Activated CD4-positive, CD25-positive, alpha-beta regulatory T cell treated with anti-CD3 and anti-CD28 coated beads, Interleukin-2, amount 50 U/mL, for 24 hours (primary cell): ENCODE data around the gene C2CD4C.
A peak's percentile ranks its signal among the peaks of the same experiment; 100 is the strongest.
"Not testable (repeated sequence)": the region's sequence is repeated elsewhere in the genome, so short reads cannot be mapped to it uniquely, and the experiment has no call there.

ENCODE experiments used
- ATAC-seq, 2 donors: fragments of 150-1000 bp; cut with Tn5 transposase; one replicate each; pipeline ENCODE4 v1.10.0; 2021; ENCODE audit warnings: mild to moderate bottlenecking in 1 of 2, moderate library complexity in 1 of 2

The C2CD4C gene

GRCh38 chr19:397941-398706, 10.8 kb downstream of the C2CD4C start:
- no peak for ATAC-seq

- no peak for ATAC-seq
These were observed 11.6 kb downstream of the C2CD4C start for GRCh38 chr19:397321-397720.

DNA sequence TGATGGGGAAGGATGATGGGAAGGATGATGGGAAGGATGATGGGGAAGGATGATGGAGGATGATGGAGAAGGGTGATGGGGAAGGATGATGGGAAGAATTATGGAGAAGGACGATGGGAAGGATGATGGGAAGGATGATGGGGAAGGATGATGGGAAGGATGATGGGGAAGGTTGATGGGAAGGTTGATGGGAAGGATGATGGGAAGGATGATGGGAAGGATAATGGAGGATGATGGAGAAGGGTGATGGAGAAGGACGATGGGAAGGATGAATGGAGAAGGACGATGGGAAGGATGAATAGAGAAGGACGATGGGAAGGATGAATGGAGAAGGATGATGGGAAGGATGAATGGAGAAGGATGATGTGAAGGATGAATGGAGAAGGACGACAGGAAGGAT, 13.5 kb downstream of the C2CD4C start:
- no peak for ATAC-seq

- ATAC-seq: not testable (repeated sequence)
These were observed 14.1 kb downstream of the C2CD4C start for GRCh38 chr19:394857-395256.

- not testable (repeated sequence) for ATAC-seq
These were observed 15.4 kb downstream of the C2CD4C start for GRCh38 chr19:393560-393959.

DNA sequence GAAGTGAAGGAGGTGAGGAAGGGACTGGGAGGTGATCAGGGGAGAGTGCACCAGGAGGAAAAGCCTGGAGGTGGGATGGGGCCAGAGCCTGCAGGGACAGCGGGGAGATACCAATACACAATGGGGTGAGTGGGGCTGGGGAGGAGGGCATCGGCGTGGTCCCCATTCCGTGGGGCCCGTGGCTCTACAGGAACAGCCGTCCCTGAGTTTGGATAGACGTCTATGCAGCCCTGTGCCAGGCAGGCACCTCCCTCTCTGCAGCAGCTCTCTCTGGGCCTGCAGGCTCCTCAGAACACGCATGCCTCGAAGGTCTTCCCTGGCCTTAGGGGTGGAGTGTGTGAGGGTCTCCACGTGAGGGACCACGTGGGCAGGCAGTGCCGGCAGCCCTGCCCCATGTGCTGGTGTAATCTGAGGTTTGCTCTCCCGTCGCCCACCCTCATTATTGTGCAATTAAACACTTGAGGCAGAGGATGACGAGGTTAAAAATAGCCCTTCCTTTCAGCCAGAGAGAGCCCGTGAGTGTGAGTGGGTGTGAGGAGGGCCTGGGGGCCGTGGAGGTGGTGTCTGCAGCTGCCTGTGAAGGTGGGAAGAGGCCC, 16.5 kb downstream of the C2CD4C start:
- ATAC-seq: no peak

DNA sequence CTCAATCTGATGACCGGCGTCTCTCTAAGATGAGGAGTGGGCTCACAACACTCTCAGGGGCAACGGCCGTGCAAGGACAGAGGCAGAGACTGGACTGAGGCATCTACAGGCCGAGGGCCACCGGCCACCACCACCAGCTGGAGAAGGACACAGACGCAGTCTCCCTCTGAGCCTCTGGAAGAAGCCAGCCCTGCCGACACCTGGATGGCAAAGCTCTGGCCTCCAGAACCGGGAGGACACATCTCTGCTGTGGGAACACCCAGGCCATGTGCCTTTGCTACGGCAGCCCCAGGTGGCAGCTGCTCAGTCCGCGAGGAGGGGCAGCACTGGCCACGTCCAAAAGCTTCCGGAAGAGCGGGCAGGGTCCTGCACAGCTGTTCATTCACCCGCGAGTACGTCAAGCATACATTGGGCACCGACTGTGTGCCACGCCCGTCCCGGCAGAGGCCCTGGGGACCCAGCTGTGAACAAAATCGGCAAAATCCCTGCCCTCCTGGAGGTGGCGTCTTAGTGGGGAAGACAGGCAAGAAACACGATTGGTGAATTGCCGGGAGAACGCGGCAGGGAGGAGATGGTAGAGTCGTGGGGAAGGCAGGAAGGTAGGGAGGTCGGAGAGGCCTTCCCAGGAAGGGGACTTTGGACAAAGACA, 17.1 kb downstream of the C2CD4C start:
- no peak for ATAC-seq

- peak; percentile 53 to 70 for ATAC-seq
These were observed 17.8 kb downstream of the C2CD4C start for GRCh38 chr19:391207-391557.

GRCh38 chr19:390386-391206, 18.4 kb downstream of the C2CD4C start:
- ATAC-seq: no peak

DNA sequence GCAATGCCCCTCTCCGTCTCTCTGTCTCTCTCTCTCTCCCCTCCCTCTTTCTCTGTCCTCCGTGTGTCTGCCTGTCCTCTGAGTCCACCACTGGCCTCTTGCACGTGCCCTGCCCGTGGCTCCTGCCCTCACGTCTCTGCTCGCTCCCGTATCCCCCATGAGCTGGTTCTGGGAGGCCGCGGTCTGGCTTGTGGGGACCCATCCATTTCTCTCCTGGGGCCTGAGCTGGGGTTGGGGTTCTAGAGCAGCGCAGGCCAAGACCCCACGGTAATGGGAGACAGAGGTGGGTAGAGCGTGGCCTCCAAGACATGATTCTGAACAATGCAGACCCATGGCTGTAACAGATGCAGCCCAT, 19.0 kb downstream of the C2CD4C start:
- no peak for ATAC-seq

DNA sequence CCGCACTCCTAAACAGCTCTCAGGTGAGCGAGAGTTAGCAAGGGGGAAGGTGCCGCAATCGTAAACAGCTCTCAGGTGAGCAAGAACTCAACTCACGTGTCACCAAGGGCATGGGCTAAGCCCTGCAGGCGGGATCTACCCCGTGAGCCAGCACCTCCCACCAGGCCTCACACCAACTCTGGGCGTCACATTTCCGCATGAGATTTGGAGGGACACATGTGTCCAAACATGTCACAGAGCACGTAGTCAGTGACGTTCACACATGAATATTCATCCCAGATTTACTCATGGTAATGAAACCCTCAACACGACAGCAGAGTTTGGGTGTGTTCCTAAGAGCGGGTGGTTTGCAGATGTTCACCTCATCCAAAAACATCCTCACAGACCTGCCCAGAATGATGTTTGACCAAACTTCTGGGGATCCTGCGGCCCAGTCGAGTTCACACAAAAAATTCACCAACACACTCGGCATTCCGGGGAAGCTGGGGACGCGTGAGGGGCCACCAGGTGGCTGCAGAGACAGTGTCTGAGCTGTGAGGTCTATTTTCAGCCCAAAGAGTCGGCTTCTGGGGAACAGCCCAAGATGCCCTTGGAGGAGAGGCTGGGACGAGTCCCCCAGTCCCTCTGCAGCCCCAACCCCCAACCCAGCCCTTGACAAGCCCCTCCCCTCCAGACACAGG, 19.6 kb downstream of the C2CD4C start:
- ATAC-seq: no peak

DNA sequence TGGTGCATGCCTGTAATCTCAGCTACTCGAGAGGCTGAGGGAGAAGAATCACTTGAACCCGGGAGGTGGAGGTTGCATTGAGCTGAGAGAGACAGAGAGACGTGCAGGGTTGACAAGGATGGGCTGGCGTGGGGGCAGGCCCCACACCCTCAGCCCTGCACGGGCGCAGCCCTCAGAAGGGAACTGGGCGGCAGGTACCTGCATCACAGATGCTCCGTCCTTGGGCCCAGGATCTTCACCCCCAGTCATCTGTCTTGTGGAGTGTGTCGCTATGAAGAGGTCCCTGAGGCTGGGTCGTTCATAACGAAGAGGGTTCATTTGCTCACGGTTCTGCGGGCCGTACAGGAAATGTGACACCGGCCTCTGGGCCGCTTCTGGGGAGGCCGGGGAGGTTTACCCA, 20.3 kb downstream of the C2CD4C start:
- no peak for ATAC-seq

DNA sequence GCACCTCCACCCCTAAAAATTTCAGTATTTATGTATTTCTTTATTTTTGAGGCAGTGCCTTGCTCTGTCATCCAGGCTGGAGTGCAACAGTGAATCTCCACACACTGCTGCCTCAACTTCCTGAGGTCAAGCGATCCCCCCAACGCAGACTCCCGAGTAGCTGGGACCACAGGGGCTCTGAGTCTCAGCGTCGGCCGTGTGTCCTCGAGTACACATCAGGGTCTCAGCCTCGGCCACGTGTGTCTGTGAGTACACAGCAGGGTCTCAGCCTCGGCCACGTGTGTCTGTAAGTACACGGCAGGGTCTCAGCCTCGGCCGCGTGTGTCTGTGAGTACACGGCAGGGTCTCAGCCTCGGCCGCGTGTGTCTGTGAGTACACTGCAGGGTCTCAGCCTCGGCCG, 21.2 kb downstream of the C2CD4C start:
- no peak for ATAC-seq

- ATAC-seq: not testable (repeated sequence)
These were observed 22.2 kb downstream of the C2CD4C start for GRCh38 chr19:386632-387301.

- ATAC-seq: not testable (repeated sequence)
These were observed 22.8 kb downstream of the C2CD4C start for GRCh38 chr19:386189-386588.

DNA sequence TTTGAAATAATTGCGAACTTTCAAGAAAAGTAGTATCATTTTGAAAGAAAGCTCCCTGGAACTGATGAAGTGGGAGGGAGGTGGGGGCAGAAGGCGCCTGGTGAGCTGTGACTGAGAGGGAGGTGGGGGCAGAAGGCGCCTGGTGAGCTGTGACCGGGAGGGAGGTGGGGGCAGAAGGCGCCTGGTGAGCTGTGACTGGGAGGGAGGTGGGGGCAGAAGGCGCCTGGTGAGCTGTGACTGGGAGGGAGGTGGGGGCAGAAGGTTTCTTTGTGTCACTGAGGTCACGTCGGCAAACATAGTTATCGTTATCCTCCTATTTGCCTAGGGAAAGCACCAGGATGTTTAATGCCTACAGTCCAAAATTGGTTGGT, 24.2 kb downstream of the C2CD4C start:
- no peak for ATAC-seq

DNA sequence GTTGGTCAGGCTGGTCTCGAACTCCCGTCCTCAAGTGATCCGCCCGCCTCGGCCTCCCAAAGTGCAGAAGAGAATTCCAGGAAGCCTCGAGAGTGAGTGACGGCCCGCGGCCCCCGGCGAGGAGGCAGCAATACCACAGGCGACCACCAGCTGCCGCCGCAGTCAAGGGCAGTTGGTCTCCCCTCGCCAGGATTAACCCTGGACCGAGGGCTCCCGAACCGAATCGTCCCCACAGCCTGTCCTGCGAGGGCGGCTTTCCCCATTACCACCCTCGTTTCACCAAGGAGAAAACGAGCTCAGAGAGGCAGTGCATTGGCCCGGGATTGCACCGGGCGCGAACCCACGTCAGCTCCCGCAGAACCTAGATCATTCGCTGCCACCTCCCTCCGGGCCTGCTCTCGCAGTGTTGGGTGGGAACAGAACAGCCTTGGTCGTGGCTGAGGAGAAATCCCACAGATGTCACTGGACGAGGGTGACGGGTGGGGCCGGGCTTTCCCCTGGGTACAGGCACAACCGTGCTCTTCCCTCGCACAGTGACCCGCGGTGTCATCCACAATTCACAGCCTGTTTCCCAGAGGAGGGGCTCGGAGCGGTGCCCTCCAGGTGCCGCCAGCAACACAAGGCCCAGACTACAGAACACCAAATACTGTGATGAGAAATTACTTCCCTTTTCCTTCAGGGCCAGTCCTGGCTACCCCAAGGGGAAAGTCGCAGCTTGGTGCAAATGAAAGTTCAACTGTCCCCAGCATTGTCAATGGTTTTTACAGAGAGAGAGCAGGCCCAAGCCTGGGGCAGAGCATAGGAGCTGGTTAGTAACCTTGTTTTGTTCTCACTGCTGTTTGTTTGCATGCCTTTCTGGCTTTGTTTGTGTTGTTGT, 24.8 kb downstream of the C2CD4C start:
- ATAC-seq: no peak

- ATAC-seq: no peak
These were observed 25.9 kb downstream of the C2CD4C start for GRCh38 chr19:383040-383439.

DNA sequence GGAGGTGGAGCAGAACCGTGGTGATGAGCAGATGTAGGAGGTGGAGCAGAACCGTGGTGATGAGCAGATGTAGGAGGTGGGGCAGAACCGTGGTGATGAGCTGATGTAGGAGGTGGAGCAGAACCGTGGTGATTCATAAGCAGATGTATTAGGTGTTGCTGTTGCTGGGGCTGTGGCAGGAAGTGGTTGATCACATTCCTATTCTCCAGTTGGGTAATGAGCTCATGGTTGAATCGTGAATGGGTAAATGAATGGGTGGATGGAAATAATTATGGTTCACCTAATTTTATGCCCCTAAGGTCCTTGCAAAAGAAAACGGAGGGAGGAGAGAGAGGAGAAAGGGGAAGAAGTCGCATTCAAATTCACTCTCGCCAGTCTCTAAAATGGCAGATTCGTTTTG, 26.4 kb downstream of the C2CD4C start:
- peak; percentile 99 for ATAC-seq

GRCh38 chr19:381901-382300, 27.0 kb downstream of the C2CD4C start:
- not testable (repeated sequence) for ATAC-seq

DNA sequence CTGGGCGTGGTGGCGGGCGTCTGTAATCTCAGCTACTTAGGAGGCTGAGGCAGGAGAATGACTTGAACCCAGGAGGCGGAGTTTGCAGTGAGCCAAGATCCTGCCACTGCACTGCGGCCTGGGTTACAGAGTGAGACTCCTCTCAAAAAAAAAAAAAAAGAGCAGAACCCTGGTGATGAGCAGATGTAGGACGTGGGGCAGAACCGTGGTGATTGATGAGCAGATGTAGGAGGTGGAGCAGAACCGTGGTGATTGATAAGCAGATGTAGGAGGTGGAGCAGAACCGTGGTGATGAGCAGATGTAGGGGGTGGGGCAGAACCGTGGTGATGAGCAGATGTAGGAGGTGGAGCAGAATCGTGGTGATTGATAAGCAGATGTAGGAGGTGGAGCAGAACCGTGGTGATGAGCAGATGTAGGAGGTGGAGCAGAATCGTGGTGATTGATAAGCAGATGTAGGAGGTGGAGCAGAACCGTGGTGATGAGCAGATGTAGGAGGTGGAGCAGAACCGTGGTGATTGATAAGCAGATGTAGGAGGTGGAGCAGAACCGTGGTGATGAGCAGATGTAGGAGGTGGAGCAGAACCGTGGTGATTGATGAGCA, 28.2 kb downstream of the C2CD4C start:
- not testable (repeated sequence) for ATAC-seq
